ENCODE data around the gene RARRES2. TPM values are rescaled to one million over a fixed set of nuclear protein-coding genes. Genes with fewer than 3 reads are reported as not detected.
A peak's percentile ranks its signal among the peaks of the same experiment; 100 is the strongest.
"Not testable (repeated sequence)": the region's sequence is repeated elsewhere in the genome, so short reads cannot be mapped to it uniquely, and the experiment has no call there.

The RARRES2 gene
- total RNA-seq, 1 donor from 2014 or later: 305 TPM

GRCh38 chr7:150313870-150314269, 27.6 kb downstream of the RARRES2 start:
- peaks cover under 1% of the 10 kb centered on the region for H3K4me1 ChIP-seq
- H3K9me3 ChIP-seq: no peaks in the 10 kb centered on the region
- DNase-seq (ENCODE audit: extremely low spot score in 2 of 2): peak in 1 of 2 donors; percentile 61
- H3K27me3 ChIP-seq: no peaks in the 10 kb centered on the region
- H3K36me3 ChIP-seq: no peaks in the 10 kb centered on the region
- intact Hi-C loops (cut with DNase I): no loop called here
- no peak overlapping the region for H3K4me3 ChIP-seq
- no peak for TF ChIP-seq POLR2AphosphoS5 (IDR thresholded peaks at IDR 0.05; ENCODE audit: insufficient read depth in 1 of 2, low read depth in 1 of 2)
- no peak overlapping the region for H3K27ac ChIP-seq

DNA sequence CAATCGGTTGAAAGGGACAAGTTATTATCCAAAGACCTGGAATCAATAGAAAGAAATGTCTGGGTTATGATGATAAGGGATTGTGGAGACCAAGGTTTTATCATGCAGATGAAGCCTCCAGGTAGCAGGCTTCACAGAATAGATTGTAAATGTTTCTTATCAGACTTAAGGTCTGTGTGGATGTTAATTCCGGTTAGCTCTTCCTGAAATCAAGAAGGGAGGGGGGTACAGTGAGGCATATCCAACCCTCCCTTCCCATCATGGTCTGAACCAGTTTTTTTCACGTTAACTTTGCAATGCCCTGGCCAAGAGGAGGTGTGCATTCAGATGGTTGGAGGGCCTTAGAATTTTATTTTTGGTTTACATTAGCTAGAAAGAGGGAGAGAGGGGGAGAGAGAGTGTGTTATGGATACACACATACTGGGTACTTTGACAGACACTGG, 28.0 kb downstream of the RARRES2 start:
- Histone ChIP-seq H3K4me3 (no peak overlapping the region), H3K36me3 (no peaks in the 10 kb centered on the region), H3K27me3 (no peaks in the 10 kb centered on the region), H3K9me3 (no peaks in the 10 kb centered on the region), H3K4me1 (no peaks in the 10 kb centered on the region), H3K27ac (no peak overlapping the region)
- TF ChIP-seq, protein P1, sequence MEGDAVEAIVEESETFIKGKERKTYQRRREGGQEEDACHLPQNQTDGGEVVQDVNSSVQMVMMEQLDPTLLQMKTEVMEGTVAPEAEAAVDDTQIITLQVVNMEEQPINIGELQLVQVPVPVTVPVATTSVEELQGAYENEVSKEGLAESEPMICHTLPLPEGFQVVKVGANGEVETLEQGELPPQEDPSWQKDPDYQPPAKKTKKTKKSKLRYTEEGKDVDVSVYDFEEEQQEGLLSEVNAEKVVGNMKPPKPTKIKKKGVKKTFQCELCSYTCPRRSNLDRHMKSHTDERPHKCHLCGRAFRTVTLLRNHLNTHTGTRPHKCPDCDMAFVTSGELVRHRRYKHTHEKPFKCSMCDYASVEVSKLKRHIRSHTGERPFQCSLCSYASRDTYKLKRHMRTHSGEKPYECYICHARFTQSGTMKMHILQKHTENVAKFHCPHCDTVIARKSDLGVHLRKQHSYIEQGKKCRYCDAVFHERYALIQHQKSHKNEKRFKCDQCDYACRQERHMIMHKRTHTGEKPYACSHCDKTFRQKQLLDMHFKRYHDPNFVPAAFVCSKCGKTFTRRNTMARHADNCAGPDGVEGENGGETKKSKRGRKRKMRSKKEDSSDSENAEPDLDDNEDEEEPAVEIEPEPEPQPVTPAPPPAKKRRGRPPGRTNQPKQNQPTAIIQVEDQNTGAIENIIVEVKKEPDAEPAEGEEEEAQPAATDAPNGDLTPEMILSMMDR (IDR thresholded peaks at IDR 0.05): no peak
- TF ChIP-seq POLR2A (IDR thresholded peaks at IDR 0.05) (no peak), POLR2AphosphoS5 (IDR thresholded peaks at IDR 0.05; ENCODE audit: insufficient read depth in 1 of 2, low read depth in 1 of 2) (no peak)
- DNase-seq (ENCODE audit: extremely low spot score in 2 of 2): no peak
- intact Hi-C loops (cut with DNase I): no loop called here

DNA sequence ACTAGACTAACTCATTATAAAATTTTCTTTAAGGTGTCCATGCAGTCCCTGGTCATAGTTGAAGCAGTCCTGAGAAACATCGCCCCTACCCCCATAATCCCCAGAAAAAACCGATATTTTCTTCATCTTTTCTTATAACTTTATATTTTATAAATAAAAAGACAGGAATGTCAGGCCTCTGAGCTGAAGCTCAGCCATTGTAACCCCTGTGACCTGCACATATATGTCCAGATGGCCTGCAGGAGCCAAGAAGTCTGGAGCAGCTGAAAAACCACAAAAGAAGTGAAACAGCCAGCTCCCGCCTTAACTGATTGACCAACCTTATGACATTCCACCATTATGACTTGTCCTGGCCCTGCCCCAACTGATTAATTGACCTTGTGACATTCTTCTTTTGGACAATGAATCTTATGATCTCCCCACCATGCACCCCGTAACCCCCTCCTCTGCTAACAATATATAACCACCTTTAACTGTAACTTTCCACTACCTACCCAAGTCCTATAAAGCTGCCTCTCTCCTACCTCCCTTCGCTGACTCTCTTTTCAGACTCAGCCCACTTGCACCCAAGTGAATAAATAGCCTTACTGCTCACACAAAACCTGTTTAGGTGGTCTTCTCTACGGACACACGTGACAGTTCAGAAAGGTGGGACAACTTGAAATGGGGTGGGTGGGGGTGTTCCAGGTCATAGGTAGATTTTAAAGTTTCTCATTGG, 28.6 kb downstream of the RARRES2 start:
- H3K36me3 ChIP-seq; DNase-seq (ENCODE audit: extremely low spot score in 2 of 2); H3K4me1 ChIP-seq; H3K27ac ChIP-seq; H3K4me3 ChIP-seq; H3K9me3 ChIP-seq; intact Hi-C loops (cut with DNase I); H3K27me3 ChIP-seq: not testable (repeated sequence)

DNA sequence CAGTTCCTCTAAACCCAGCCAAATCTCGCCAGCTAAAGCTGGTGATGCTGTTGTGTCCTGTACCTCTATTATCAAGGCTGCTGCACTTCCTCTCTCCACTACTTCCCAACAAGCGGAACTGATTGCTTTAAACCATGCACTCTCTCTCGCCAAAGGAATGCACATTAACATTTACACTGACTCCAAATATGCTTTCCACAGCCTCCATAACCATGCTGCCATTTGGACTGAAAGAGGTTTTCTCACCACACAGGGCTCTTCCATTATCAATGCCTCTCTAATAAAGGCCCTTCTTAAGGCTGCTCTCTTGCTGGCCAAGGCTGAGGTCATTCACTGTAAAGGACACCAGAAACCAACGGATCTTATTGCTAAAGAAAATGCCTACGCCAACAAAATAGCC, 29.7 kb downstream of the RARRES2 start:
- intact Hi-C loops (cut with DNase I): no loop called here
- H3K27me3 ChIP-seq: no peaks in the 10 kb centered on the region
- no peaks in the 10 kb centered on the region for H3K36me3 ChIP-seq
- DNase-seq (ENCODE audit: extremely low spot score in 2 of 2): no peak
- no peak overlapping the region for H3K4me3 ChIP-seq
- no peaks in the 10 kb centered on the region for H3K9me3 ChIP-seq
- H3K4me1 ChIP-seq: no peaks in the 10 kb centered on the region
- H3K27ac ChIP-seq: no peak overlapping the region
- TF ChIP-seq POLR2A (IDR thresholded peaks at IDR 0.05) (no peak), POLR2AphosphoS5 (IDR thresholded peaks at IDR 0.05; ENCODE audit: insufficient read depth in 1 of 2, low read depth in 1 of 2) (no peak)
- TF ChIP-seq, protein P1 (IDR thresholded peaks at IDR 0.05): no peak

DNA sequence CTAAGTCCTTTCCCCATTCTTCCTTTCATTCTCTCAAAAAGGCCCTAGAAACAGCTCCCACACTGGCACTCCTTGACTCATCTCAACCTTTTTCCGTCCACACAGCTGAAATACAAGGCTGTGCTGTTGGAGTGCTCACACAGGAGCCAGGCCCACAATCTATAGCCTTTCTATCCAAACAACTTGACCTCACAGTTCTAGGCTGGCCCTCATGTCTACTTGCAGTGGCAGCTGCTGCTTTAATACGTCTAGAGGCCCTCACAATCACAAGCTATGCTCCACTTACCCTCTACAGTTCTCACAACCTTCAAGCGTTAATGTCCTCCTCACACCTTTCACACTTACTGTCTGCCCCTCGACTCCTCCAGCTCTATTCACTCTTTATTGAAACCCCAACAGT, 30.3 kb downstream of the RARRES2 start:
- no peak for DNase-seq (ENCODE audit: extremely low spot score in 2 of 2)
- Histone ChIP-seq H3K4me1 (no peaks in the 10 kb centered on the region), H3K4me3 (no peak overlapping the region), H3K9me3 (no peaks in the 10 kb centered on the region), H3K36me3 (no peaks in the 10 kb centered on the region), H3K27ac (no peak overlapping the region), H3K27me3 (no peaks in the 10 kb centered on the region)
- TF ChIP-seq POLR2A (IDR thresholded peaks at IDR 0.05): no peak
- TF ChIP-seq, protein P1 (IDR thresholded peaks at IDR 0.05): no peak
- TF ChIP-seq POLR2AphosphoS5 (IDR thresholded peaks at IDR 0.05; ENCODE audit: insufficient read depth in 1 of 2, low read depth in 1 of 2): no peak
- intact Hi-C loops (cut with DNase I): no loop called here

- intact Hi-C loops (cut with DNase I): no loop called here
- Histone ChIP-seq H3K27me3 (no peaks in the 10 kb centered on the region), H3K4me1 (no peaks in the 10 kb centered on the region), H3K36me3 (no peaks in the 10 kb centered on the region), H3K4me3 (no peak overlapping the region), H3K27ac (no peak overlapping the region), H3K9me3 (no peaks in the 10 kb centered on the region)
- DNase-seq (ENCODE audit: extremely low spot score in 2 of 2): no peak
- TF ChIP-seq POLR2A (IDR thresholded peaks at IDR 0.05): no peak
- no peak for TF ChIP-seq POLR2AphosphoS5 (IDR thresholded peaks at IDR 0.05; ENCODE audit: insufficient read depth in 1 of 2, low read depth in 1 of 2)
- TF ChIP-seq, protein P1 (IDR thresholded peaks at IDR 0.05): no peak
Observed at GRCh38 chr7:150308575-150308974, 32.9 kb downstream of the RARRES2 start.

All from vagina (tissue), 2 donors.